Chondrocyte (in vitro differentiated cells): ENCODE measurements around the gene MTA3. TPM values are rescaled to one million over a fixed set of nuclear protein-coding genes. Genes with fewer than 3 reads are reported as not detected.

Experiments
- DNase-seq: peaks from one replicate; pipeline ENCODE4 v3.0.0; 2021; ENCODE audit warnings: mixed read lengths, low spot score
- H3K27ac Mint-ChIP-seq: one replicate; pipeline ENCODE4 v1.8.0; 2021; ENCODE audit warnings: mild to moderate bottlenecking, moderate library complexity, mixed read lengths; ENCODE audit not compliant: unreplicated experiment
- H3K27me3 Mint-ChIP-seq: 2 replicates; pipeline ENCODE4 v1.8.0; 2021; ENCODE audit warnings: low read depth, mixed read lengths
- H3K36me3 Mint-ChIP-seq: 2 replicates; pipeline ENCODE4 v1.8.0; 2021; ENCODE audit warnings: low read depth, mixed read lengths
- H3K4me1 Mint-ChIP-seq: 2 replicates; pipeline ENCODE4 v1.8.0; 2021; ENCODE audit warnings: low read depth, mild to moderate bottlenecking, mixed read lengths
- H3K4me3 Mint-ChIP-seq: one replicate; pipeline ENCODE4 v1.8.0; 2021; ENCODE audit warnings: mild to moderate bottlenecking, moderate library complexity, mixed read lengths; ENCODE audit not compliant: unreplicated experiment
- H3K9me3 Mint-ChIP-seq: 2 replicates; pipeline ENCODE4 v1.8.0; 2021; ENCODE audit warnings: low read depth, mixed read lengths
- CTCF ChIP-seq: fragments of 200-600 bp; sonication (generic); IDR thresholded peaks from 2 replicates; pipeline ENCODE4 v1.5.0; 2021; ENCODE audit warnings: antibody characterized with exemption, mild to moderate bottlenecking, moderate library complexity
- total RNA-seq: library from RNA; stranded (reverse); gene quantifications from 3 replicates; pipeline ENCODE4 v1.2.1, GENCODE V29; 2021

Gene MTA3
- total RNA-seq, 1 donor from 2014 or later, result 39.3 TPM

GRCh38 chr2:42800461-42800962 lies 232.1 kb downstream of the MTA3 start:
- peaks cover 29% of the 10 kb centered on the region for H3K4me1 Mint-ChIP-seq
- H3K9me3 Mint-ChIP-seq, result no peaks in the 10 kb centered on the region
- peak overlapping the region; percentile 78 for H3K27ac Mint-ChIP-seq
- DNase-seq, result no peak
- H3K4me3 Mint-ChIP-seq, result no peak overlapping the region
- no peak for TF ChIP-seq CTCF
- no peaks in the 10 kb centered on the region for H3K27me3 Mint-ChIP-seq
- H3K36me3 Mint-ChIP-seq, result no peaks in the 10 kb centered on the region

GRCh38 chr2:42800981-42801380 lies 232.5 kb downstream of the MTA3 start:
- Mint-ChIP-seq H3K36me3 (no peaks in the 10 kb centered on the region), H3K4me3 (no peak overlapping the region), H3K27me3 (no peaks in the 10 kb centered on the region), H3K9me3 (no peaks in the 10 kb centered on the region), H3K27ac (peak overlapping the region; percentile 78), H3K4me1 (peaks cover 24% of the 10 kb centered on the region)
- TF ChIP-seq CTCF, result no peak
- DNase-seq, result no peak

- no peak for TF ChIP-seq CTCF
- peak overlapping the region; percentile 6 for H3K4me3 Mint-ChIP-seq
- H3K9me3 Mint-ChIP-seq, result no peaks in the 10 kb centered on the region
- peak overlapping the region; percentile 78 for H3K27ac Mint-ChIP-seq
- H3K27me3 Mint-ChIP-seq, result no peaks in the 10 kb centered on the region
- H3K4me1 Mint-ChIP-seq, result peaks cover 20% of the 10 kb centered on the region
- DNase-seq, result no peak
- H3K36me3 Mint-ChIP-seq, result no peaks in the 10 kb centered on the region
These were observed 232.9 kb downstream of the MTA3 start for GRCh38 chr2:42801381-42801780.

GRCh38 chr2:42802150-42802549 lies 233.7 kb downstream of the MTA3 start:
- Mint-ChIP-seq H3K36me3 (no peaks in the 10 kb centered on the region), H3K27me3 (no peaks in the 10 kb centered on the region), H3K27ac (no peak overlapping the region), H3K4me3 (no peak overlapping the region), H3K9me3 (no peaks in the 10 kb centered on the region), H3K4me1 (peaks cover 21% of the 10 kb centered on the region)
- DNase-seq, result no peak
- no peak for TF ChIP-seq CTCF

- DNase-seq, result no peak
- H3K9me3 Mint-ChIP-seq, result no peaks in the 10 kb centered on the region
- peaks cover 33% of the 10 kb centered on the region for H3K4me1 Mint-ChIP-seq
- no peaks in the 10 kb centered on the region for H3K27me3 Mint-ChIP-seq
- no peak for TF ChIP-seq CTCF
- no peaks in the 10 kb centered on the region for H3K36me3 Mint-ChIP-seq
- H3K27ac Mint-ChIP-seq, result no peak overlapping the region
- no peak overlapping the region for H3K4me3 Mint-ChIP-seq
These were observed 235.9 kb downstream of the MTA3 start for GRCh38 chr2:42804338-42804737.
